ENCODE data around the gene PCDHGA12. TPM values are rescaled to one million over a fixed set of nuclear protein-coding genes. Genes with fewer than 3 reads are reported as not detected.
A peak's percentile ranks its signal among the peaks of the same experiment; 100 is the strongest.

Gene PCDHGA12
- total RNA-seq = 10 to 100 TPM in 1 of 7 donors, 1 to 10 TPM in 6; 6.0 to 10.4 (median 8.2) TPM
- polyA plus RNA-seq = 1 to 10 TPM; 2.0 to 4.5 TPM
- long read RNA-seq, donor 1, full-length matches to known transcripts = 6 of 6 reads
- long read RNA-seq, donor 1, partial matches to known transcripts = 0 of 6 reads
- long read RNA-seq, donor 1, other reads (novel, unspliced or antisense) = 0 of 6 reads
- long read RNA-seq, donor 2, full-length matches to known transcripts = 3 of 3 reads
- long read RNA-seq, donor 2, partial matches to known transcripts = 0 of 3 reads
- long read RNA-seq, donor 2, other reads (novel, unspliced or antisense) = 0 of 3 reads
- long read RNA-seq, donor 3, full-length matches to known transcripts = 2 of 4 reads
- long read RNA-seq, donor 3, partial matches to known transcripts = 0 of 4 reads
- long read RNA-seq, donor 3, other reads (novel, unspliced or antisense) = 2 of 4 reads

DNA sequence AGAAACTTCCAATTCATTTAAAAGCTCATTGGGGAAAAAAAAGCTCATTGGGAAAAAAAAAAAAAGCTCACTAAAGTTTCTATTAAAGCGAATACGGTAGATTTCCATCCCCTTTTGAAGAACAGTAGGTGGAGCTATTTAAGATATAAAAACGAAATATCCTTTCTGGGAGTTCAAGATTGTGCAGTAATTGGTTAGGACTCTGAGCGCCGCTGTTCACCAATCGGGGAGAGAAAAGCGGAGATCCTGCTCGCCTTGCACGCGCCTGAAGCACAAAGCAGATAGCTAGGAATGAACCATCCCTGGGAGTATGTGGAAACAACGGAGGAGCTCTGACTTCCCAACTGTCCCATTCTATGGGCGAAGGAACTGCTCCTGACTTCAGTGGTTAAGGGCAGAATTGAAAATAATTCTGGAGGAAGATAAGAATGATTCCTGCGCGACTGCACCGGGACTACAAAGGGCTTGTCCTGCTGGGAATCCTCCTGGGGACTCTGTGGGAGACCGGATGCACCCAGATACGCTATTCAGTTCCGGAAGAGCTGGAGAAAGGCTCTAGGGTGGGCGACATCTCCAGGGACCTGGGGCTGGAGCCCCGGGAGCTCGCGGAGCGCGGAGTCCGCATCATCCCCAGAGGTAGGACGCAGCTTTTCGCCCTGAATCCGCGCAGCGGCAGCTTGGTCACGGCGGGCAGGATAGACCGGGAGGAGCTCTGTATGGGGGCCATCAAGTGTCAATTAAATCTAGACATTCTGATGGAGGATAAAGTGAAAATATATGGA is at the start of gene PCDHGA12:
TSS of gene PCDHGA12 (plus strand) at position 176 of the 782 bp plus-strand sequence. CDS start at position 429, 253 bp downstream.
- Histone ChIP-seq H3K4me3 (no peak within 1 kb of the TSS), H3K36me3 (no peaks in the 10 kb centered on the region), H3K27ac (no peak within 1 kb of the TSS), H3K27me3 (no peaks in the 10 kb centered on the region), H3K9me3 (peaks cover 12 to 59% of the 10 kb centered on the region in 2 donors), H3K4me1 (ENCODE audit: insufficient read depth) (no peaks in the 10 kb centered on the region)
- WGBS, 3 donors = 11 to 20% (median 12%) methylated on average over 33 of the region's 33 CpGs
- intact Hi-C loops (cut with DNase I) = no loop called here
- no peak for TF ChIP-seq EP300 (IDR thresholded peaks at IDR 0.05)
- TF ChIP-seq, protein P1, sequence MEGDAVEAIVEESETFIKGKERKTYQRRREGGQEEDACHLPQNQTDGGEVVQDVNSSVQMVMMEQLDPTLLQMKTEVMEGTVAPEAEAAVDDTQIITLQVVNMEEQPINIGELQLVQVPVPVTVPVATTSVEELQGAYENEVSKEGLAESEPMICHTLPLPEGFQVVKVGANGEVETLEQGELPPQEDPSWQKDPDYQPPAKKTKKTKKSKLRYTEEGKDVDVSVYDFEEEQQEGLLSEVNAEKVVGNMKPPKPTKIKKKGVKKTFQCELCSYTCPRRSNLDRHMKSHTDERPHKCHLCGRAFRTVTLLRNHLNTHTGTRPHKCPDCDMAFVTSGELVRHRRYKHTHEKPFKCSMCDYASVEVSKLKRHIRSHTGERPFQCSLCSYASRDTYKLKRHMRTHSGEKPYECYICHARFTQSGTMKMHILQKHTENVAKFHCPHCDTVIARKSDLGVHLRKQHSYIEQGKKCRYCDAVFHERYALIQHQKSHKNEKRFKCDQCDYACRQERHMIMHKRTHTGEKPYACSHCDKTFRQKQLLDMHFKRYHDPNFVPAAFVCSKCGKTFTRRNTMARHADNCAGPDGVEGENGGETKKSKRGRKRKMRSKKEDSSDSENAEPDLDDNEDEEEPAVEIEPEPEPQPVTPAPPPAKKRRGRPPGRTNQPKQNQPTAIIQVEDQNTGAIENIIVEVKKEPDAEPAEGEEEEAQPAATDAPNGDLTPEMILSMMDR (IDR thresholded peaks at IDR 0.05) = peak in 1 of 3 donors; percentile 18
- TF ChIP-seq POLR2A (IDR thresholded peaks at IDR 0.05) = no peak
- DNase-seq = peak in 3 of 5 donors; percentile 35 to 51 (median 39)

DNA sequence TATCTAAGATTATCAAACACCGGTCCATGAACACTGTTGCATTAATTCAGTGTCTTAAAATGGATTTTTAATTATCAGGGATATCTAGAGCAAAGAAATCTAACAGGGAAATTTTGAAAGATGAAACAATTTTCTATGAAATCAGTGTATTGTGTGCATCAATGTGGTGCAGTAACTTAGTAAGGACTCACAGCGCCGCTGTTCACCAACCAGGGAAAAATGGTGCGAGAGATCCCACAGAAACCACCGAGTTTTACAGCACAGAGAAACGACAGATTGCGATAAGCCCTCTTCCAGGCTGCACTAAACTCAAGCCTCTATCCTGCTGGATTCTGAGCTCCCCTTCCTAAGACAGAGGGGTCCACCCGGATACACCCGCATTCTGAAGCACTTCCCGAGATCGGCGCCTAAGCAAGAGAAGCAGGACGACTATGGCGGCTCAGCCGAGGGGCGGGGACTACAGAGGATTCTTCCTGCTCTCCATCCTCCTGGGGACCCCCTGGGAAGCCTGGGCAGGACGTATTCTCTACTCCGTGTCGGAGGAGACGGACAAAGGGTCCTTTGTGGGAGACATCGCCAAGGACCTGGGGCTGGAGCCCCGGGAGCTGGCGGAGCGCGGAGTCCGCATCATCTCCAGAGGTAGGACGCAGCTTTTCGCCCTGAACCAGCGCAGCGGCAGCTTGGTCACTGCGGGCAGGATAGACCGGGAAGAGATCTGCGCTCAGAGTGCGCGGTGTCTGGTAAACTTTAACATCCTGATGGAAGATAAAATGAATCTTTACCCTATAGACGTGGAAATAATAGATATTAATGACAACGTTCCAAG is 47.6 kb upstream of the PCDHGA12 start, which contains the start of gene PCDHGA7:
TSS of gene PCDHGA7 (plus strand) at position 274 of the 826 bp plus-strand sequence. CDS start at position 432, 158 bp downstream.
- TF ChIP-seq, protein P1 (IDR thresholded peaks at IDR 0.05) = no peak
- TF ChIP-seq EP300 (IDR thresholded peaks at IDR 0.05) = no peak
- no peak for TF ChIP-seq POLR2A (IDR thresholded peaks at IDR 0.05)
- DNase-seq = no peak
- no peaks in the 10 kb centered on the region for H3K36me3 ChIP-seq
- no peaks in the 10 kb centered on the region for H3K27me3 ChIP-seq
- WGBS, 3 donors = 12 to 16% (median 14%) methylated on average over 35 to 37 of the region's 37 CpGs
- H3K4me3 ChIP-seq = no peak within 1 kb of the TSS
- no peaks in the 10 kb centered on the region for H3K4me1 ChIP-seq (ENCODE audit: insufficient read depth)
- intact Hi-C loops (cut with DNase I) = no loop called here
- peaks cover 12 to 35% of the 10 kb centered on the region in 2 donors for H3K9me3 ChIP-seq
- H3K27ac ChIP-seq = no peak within 1 kb of the TSS

DNA sequence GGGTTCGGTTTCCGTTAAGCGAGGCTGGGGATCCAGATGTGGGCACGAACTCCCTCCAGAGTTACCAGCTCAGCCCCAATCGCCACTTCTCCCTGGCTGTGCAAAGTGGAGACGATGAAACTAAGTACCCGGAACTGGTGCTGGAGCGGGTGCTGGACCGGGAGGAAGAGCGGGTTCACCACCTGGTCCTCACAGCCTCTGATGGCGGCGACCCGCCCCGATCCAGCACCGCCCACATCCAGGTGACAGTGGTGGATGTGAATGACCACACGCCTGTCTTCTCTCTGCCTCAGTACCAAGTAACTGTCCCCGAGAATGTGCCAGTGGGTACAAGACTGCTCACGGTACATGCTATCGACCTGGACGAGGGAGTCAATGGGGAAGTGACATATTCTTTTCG is 47.0 kb upstream of the PCDHGA12 start:
- Histone ChIP-seq H3K9me3 (peaks cover 12 to 36% of the 10 kb centered on the region in 2 donors), H3K4me1 (ENCODE audit: insufficient read depth) (no peaks in the 10 kb centered on the region), H3K4me3 (no peak overlapping the region)

More for the DNA sequence above, 47.0 kb upstream of the PCDHGA12 start:
- 33 to 41% (median 35%) methylated on average over 21 of the region's 21 CpGs for WGBS, 3 donors
- intact Hi-C loops (cut with DNase I) = no loop called here
- no peaks in the 10 kb centered on the region for H3K27me3 ChIP-seq
- DNase-seq = no peak
- TF ChIP-seq POLR2A (IDR thresholded peaks at IDR 0.05) (no peak), EP300 (IDR thresholded peaks at IDR 0.05) (no peak)
- TF ChIP-seq, protein P1 (IDR thresholded peaks at IDR 0.05) = no peak
- no peaks in the 10 kb centered on the region for H3K36me3 ChIP-seq
- H3K27ac ChIP-seq = no peak overlapping the region
